ENCODE measurements around the gene HIBADH.

HIBADH gene

DNA sequence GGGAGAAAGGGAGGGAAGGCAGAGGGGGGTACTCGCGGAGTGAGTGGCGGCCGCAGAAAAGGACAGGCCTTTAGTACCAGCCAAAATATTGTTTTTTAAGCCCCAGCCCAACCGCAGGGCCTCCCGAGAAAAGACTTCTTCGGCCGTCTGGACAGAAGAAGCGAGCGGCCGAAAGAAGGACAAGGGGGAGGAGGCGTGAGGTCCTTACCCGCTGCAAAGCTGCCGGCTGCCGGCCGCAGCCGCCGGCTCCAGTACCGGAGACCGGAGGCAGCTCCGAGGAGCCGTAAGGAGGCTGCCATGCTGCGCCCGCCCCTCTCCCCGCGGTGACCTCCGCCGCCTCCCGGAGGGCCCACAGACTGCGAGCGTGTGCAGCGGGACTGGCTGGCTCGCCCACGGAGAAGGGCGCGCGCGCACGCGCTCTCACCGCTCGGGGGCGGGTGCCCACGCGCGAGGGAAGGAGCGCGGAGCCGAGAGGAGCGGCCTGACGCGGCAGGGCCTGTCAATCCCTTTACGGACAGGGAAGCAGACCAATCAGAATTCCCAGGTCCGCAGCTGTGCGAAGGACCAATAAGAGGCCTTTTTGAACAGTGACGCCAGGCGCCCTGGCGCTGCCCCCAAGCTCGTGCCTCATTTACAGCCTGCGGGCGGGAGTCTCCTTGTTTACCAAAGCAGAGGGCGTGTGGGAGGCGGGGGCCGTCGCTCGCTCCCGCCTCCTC, at the start of gene HIBADH:
Gene HIBADH, minus strand, starts transcription at position 394 of the 716 bp plus-strand sequence. Its CDS starts 95 bp downstream, at position 299.
- DNase-seq (ENCODE audit: low read depth) = peak; percentile 98

DNA sequence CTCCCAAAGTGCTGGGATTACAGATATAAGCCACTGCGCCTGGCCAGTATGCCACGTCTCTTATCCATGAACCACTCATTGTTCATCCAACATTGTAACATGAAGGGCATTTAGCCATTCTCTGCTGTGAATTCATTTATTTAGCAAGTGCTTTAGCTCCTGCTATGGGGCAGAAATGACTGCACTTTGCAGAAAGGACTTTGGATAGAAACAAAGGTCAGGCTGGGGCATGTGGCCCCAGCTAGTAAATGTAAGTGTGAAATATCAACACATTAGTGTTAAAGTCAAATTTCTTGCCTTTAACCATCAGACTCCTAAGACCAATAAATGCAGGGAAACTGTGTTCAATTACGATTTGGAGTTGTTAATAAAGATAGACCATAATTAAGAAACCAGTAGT, 49.5 kb upstream of the HIBADH start:
- no peak for DNase-seq (ENCODE audit: low read depth)

DNA sequence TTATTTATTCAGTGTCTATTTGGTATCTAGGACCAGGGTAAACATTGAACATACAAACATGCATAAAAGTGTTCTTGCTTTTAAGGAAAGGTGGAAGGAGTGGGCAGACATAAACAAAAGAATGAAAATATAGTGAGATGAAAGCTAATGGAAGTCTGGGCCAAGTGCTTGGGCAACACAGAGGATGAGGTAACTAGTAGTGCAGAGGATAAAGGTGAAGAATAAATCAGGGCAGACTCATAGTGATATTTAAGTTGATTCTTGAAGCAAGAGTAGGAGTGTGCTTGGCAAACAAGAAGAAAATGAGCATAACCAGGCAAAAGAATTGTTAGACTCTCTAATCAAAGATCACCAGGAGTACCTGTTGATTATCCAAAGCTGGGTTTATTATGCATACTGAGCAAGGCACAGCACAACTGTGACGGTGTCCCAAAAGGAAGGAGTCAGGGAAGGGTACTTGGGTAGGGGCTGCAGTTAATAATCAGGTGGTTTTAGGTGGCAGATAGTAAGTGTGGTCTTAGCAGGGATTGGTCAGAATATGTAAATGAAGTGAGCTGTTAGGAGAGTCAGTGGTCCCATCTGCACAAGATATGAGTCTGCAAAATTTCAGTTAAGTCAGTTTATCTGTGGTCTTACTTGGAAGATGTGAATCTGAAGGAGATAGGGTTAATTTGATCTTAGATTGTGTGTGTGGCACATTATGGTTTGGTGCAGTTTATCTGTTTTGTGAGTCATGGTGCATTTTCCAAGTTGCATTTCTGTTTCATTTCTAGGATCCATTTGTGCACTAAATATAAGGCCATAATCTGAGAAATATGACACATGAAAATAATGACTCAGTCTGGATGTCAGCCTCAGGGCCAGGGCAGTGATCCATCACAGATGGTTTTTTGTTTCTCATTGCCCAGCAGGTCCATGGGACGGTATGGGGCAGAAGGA, 46.7 kb upstream of the HIBADH start:
- DNase-seq (ENCODE audit: low read depth) = peak; percentile 52

DNA sequence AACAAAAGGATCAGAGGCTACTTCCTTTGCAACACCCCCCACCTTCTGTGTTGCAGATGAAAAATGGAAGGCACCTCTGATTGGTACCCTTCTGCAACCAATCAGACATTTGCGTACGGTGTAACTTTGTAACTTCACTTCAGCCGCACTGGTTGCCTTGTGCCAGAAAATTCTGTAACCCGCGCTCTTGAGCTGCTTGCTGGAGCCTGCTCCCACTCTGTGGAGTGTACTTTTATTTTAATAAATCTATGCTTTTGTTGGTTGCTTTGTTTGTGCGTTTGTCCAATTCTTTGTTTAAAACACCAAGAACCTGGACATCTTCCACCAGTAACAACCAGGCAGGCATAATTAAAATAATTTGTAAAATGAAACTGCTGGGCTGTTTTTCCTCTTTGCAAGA, 45.8 kb upstream of the HIBADH start:
- no peak for DNase-seq (ENCODE audit: low read depth)

DNA sequence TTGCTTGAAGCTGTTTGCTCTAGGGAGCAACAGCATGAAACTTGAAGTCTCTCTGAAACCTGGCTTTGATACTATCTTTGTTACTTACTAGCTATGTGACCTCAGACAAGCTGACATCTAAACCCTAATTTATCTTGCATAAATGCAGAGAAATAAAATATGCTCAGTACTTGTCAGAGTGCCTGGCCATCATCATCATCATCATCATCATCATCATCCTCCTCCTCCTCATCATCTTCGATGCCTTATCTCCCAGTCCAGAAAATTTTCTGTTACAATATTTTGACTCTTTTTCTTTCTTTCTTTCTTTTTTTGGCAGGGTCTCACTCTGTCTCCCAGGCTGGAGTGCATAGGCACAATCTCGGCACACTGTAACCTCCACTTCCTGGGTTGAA, 42.5 kb upstream of the HIBADH start:
- DNase-seq (ENCODE audit: low read depth) = no peak

DNA sequence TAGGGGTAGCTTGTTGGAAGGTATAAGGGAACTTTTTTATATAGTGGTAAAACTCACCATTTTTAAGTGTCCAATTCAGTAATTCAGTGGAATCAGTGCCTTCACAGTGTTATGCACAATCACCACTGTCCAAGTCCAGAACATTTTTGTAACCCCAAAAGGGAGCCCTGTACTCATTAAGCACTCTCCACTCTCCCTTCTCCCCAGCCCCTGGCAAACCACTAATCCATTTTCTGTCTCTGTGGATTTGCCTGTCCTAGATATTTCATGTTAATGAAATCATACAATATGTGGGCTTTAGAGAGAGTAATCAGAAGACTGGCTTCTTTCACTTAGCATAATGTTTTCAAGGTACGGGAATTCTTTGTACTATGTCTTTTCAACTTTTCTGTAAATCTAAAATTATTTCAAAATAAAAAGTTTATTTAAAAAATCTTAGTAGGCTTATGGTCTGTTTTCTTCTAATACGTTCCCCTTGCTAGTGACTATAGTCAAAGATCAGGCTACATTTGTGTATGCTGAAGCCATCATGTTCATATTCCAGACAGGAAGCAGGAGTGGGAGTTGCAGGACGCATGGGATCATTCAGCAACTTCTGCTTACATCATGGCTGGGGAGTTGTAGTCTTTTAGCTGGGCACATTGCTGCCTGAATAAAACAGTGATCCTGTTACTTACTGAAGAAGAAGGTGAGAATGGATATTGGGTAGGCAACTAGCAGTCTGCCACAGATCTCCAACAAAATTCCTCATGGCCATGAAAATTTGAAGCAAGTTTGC, 41.9 kb upstream of the HIBADH start:
- no peak for DNase-seq (ENCODE audit: low read depth)

DNA sequence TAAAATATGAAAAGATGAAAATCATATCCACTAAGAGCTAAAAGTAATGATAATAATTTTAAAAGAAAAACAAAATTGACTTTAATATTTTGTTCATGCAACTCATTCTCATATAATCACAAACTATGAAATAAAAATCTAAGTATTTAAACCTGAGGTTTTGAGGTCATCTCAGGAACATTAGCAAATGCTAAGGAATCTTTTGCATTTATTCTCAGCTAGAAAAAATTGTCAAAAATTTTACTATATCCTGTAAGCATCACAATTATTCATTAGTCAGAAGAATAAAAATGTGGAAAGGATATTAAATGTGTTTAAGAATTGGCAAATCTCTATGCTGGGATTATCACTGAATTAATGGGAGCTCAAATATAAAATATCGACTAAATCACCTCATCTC, 40.5 kb upstream of the HIBADH start:
- no peak for DNase-seq (ENCODE audit: low read depth)

DNA sequence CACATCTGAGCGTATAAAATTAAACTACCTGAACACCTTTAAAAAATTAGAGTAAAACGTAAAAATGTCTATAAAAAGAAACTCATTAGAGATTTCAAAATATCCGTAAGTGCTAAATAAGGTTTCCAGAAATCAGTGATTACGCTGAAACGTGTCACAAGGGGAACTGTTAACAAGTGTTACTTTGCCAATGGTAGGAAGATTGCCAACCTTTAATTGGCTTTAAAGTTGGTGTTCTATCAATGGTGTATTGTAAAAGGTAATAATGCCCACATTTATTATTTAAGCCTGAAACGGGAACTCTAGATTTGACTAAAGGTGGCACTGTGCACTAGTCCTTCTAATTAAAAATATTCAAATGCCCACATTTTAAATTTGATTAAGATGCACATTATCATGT, 37.8 kb upstream of the HIBADH start:
- DNase-seq (ENCODE audit: low read depth) = no peak

DNA sequence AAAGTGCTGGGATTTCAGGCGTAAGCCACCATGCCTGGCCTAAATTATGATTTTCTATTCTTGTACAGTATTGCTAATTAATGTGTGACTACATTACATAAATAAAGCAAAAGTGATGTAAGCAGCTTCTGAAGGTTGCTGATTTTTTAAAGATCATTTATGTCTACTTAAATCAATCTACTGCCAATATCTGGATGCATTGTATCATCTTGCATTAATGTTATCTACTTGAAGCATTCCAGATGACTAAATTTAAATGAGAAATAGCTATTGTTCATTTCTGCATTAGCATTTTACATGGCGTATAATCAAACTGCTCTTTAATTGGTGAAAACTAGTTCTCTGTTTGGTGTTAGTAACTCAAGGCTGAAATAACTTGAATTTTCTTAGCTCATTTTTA, 37.1 kb upstream of the HIBADH start:
- no peak for DNase-seq (ENCODE audit: low read depth)

DNA sequence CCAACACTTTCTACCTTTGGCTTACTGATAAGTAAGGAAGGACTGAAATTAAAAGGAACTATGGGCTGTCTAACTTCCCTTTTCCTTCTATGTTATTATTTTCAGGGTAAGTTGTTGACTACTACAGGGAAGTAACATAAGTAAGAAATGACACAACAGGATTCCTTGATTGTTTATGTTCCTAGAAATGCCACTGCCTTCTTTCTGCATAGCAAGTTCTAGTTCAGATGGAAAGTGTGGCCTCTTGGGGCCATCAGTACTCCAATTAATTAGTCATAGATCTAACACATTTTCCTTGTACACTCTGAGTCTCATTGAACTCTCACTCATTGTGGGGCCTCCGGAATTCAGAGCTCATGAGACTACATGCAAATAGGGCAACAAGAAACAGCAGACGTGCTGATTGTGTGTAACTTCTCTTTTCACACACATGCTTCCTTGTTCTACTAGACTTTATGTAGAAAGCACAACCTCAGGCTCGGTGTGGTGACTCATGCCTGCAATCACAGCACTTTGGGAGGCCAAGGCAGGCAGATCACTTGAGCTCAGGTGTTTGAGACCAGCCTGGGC, 35.3 kb upstream of the HIBADH start:
- DNase-seq (ENCODE audit: low read depth) = no peak

DNA sequence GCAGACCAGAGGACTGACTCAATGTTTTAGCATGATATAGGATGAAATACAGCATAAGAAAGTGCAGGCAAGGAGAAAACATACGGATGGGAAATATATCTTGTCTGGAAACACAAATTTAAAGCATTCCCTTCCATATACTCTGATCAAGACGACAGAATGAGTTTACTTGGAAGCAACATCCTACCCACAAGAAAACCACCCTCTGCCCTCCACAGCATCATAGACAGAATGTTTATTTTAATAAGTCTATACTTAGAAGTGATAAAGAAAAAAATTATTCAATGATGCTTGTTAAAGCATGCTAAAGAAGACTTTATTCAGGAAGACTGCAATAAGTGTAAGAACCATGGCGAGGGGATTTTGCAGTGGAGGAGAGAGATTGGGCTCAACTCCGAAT, 32.4 kb upstream of the HIBADH start:
- DNase-seq (ENCODE audit: low read depth) = no peak

DNA sequence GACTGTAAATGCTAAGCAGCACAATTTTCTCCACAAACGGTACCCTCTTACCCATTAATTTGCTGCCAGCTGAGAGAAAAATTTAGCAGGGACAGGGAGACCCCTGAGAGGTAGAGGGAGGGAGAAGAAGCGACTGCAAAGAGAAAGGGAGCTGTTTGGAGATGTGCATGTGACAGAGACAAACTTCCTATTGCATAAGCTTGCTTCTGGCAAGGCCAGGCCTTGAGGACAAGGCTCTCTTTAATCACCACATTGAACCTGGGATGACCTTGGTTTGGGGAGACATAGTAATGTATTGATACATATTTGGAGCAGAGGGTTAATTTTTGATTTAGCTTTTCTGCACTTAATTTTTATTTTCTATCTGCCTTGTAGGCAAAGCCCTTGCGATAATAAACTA, 31.1 kb upstream of the HIBADH start:
- DNase-seq (ENCODE audit: low read depth) = no peak

DNA sequence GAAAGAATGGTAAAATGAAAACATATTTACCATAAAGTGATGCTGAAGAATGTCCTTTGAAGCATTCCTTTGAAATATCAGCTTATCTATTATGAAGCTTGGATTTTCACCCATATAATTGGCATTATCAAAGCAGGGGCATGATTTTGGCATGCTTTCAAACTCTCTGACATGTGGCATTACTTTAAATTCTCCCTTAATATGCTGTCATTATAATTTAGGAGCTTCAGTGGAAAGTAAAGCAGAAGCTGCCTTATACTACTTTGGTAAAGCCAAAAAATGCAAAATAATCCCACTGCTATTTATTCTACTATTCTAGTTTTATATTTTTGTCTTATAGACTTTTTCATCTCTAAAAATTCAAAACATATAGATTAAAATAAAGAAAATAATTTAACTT, 28.0 kb upstream of the HIBADH start:
- DNase-seq (ENCODE audit: low read depth) = no peak

DNA sequence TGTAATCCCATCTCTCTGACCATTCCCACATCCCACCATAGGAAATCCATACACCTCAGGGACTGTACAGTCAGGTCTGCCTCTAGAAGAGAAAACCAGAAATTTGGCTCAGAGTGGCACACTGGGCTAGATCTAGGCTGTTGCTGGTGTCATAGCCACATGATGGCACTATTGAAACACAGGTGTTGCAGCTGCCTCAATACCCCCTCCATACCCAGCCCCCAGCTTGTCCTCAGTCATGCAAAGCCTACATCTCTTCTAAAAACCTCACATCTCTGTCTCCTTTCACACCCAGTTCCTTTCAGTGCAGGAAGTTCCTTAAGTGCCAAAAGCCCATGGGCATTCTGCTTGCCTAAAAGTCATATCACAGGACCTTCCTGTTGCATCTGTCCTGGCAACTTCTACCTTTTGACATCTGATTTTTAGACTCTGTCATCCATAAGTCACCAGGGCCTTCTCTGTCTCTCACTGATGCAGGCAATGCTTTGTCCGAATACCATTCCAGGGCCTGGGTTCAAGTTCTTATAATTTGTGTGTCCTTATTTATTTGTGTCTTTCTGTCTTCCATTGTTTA, 27.0 kb upstream of the HIBADH start:
- DNase-seq (ENCODE audit: low read depth) = no peak

DNA sequence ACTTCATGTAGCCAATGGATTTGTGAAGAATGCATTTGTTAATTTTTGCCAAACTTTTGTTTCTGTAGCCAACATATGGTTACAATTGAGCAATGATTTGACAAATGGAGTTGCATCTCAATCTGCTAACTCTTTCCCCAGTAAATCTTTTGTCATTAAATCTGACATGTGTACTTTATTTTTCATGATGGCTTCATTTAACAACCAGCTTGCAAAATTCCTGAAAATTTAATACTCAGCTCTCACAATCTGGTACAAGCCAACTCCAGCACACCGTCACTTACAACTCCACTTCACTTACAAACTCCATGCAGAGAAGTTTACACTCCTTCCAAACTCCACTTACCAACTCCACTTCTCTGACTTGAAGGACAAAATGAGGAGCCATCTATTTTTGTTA, 26.5 kb upstream of the HIBADH start:
- DNase-seq (ENCODE audit: low read depth) = no peak

DNA sequence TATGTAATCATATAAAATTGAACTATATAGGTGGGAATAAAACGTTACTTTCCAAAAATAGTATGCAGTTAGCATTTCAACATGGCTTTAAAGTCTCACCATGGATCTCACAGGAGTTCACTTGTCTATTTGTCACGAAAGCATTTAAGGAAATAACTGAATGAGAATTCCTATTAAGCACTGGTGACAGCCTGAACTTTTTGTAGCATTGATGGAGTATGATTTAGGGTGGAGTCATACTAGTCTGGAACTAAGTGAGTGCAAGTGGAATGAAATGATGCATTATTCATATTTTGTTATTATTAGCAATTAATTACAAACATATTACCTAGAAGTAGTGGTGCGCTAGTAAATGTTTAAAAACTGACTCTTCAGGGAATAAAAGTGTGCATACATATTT, 26.0 kb upstream of the HIBADH start:
- no peak for DNase-seq (ENCODE audit: low read depth)

DNA sequence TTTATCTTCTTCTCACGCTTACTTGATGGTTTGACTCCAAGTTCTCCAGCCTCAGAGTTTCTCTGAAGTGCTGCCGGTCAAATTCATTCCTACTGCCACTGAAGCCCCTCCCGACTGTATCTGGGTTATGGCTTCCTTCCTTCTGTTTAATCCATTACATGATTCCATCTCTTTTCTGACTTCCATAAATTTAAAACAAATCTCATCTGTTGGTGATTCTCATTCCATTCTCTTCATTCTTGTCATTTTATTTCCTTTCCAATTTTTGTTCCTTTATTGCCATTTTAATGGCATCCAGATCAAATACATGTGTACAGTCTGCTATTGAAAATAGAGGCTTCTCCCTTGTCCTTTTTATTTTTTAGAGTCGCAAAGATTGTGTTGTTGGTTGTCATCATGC, 25.4 kb upstream of the HIBADH start:
- DNase-seq (ENCODE audit: low read depth) = no peak

DNA sequence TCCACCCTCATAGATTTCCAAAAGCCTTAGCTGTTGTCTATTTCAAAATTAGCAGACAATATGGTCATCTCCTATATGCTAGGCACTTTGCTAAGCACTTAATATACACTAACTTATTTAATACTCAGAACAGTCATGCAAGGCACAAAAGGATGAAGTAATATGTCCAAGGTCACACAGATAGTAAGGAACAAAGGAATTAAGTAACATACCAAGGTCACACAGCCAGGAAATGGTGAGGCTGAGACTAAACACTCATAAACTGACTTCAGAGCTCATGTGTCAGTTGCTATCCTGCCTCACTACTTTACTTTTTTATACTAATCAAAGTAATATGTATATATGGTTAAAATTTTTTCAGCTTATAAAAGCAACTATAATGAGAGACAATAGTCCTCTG, 23.6 kb upstream of the HIBADH start:
- DNase-seq (ENCODE audit: low read depth) = no peak

DNA sequence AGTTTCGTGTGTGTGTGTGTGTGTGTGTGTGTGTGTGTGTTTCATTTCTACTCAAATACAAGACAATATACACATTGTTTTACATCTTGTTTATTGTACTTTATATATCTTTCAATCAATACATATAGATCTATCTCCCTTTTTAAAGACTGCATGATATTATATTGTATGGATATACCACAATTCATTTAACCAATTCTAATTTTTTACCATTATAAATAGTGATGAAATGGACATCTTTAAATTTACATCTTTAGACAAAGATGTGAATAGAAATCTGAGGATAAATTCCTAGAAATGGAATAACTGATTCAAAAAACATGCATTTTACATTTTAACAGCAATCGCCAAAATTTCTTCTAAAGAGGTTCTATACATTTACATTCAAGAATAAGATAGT, 23.2 kb upstream of the HIBADH start:
- DNase-seq (ENCODE audit: low read depth) = no peak

DNA sequence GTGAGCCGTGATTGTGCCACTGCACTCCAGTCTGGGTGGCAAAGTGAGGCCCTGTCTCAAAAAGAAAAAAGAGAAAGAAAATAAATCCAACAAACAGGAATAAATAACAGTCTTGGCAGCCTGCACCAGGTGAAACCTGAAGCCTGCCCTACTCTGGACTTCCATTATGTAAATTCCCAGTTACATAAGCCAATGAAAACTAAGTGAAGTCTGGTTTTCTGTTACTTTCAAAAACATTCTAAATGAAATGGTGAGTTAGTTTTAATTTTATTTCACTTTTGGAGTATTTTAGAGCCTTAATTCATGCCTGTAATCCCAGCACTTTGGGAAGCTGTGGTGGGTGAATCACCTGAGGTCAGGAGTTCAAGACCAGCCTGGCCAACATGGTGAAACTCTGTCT, 22.5 kb upstream of the HIBADH start:
- no peak for DNase-seq (ENCODE audit: low read depth)

DNA sequence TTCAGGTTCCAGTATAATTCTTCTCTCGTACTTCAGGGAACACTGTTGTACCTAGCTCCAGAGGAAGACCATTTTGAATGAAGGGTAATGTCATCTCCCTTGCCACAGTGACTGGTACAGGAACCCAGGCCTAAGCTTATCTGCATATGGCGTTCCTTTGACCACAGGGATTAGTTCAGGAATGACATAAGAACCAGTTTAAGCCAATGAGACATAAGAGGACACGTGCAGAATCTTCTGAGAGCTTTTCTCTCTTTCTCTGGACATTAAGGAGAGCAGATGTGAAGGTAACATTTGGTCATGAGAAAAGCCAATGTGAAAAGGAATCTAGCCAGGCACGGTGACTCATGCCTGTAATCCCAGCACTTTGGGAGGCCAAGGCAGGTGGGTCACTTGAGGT, 21.8 kb upstream of the HIBADH start:
- DNase-seq (ENCODE audit: low read depth) = no peak

DNA sequence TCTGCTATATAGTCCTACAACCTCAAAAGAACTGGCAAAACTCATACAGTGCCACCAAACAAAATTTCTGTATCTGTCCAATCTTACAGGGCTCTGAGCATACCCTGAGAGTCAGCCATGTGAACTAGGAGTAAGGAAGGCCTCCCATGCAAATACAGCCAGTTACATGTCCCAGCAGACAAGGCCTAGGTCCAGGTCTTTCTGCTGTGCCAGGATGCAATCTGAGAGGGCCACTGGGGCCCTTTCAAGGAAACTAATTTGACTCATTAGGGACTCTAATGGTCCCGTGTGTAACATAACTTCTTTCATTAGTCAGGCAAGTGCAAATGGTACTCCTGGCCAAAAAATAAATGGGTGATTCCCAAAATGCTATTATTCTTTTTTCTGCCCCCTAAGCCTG, 17.9 kb upstream of the HIBADH start:
- no peak for DNase-seq (ENCODE audit: low read depth)

All from non-pigmented ciliary epithelial cell (primary cell).